ENCODE measurements around the gene EFCAB9.

The EFCAB9 gene

DNA sequence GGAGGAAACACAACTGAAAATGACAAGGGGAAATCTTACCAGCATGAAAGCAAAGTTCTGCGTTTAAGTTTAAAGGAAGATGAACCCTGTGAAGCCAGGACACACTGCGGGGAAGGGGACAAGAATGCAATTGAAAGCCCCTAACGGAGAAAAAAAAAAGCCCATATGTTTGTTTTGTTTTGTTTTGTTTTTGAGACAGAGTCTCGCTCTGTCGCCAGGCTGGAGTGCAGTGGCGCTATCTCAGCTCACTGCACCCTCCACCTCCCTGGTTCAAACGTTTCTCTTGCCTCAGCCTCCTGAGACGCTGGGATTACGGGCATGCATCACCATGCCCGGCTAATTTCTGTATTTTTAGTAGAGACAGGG is 8.9 kb upstream of the EFCAB9 start:
- H3K27ac ChIP-seq, result no peak overlapping the region
- TF ChIP-seq, protein P1, sequence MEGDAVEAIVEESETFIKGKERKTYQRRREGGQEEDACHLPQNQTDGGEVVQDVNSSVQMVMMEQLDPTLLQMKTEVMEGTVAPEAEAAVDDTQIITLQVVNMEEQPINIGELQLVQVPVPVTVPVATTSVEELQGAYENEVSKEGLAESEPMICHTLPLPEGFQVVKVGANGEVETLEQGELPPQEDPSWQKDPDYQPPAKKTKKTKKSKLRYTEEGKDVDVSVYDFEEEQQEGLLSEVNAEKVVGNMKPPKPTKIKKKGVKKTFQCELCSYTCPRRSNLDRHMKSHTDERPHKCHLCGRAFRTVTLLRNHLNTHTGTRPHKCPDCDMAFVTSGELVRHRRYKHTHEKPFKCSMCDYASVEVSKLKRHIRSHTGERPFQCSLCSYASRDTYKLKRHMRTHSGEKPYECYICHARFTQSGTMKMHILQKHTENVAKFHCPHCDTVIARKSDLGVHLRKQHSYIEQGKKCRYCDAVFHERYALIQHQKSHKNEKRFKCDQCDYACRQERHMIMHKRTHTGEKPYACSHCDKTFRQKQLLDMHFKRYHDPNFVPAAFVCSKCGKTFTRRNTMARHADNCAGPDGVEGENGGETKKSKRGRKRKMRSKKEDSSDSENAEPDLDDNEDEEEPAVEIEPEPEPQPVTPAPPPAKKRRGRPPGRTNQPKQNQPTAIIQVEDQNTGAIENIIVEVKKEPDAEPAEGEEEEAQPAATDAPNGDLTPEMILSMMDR (conservative IDR thresholded peaks at IDR 0.05), result no peak

DNA sequence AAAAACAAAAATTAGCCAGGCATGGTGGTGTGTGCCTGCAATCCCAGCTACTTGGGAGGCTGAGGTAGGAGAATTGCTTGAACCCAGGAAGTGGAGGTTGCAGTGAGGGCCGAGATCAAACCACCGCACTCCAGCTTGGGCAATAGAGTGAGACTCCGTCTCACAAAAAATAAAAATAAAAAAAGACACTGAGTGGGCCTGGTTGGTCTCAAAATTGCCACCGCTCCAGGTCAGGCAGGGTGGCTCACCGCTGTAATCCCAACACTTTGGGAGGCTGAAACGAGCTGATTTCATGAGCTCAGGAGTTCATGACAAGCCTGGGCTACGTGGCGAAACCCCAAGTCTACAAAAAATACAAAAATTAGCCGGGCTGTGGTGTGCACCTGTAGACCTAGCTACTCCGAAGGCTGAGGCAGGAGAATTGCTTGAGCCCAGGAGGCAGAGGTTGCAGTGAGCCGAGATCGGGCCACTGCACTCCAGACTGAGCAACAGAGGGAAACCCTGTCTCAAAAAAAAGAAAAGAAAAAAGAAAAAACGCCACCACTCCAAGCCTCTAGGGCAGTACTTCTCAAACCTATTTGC is 7.8 kb upstream of the EFCAB9 start:
- TF ChIP-seq, protein P1 (conservative IDR thresholded peaks at IDR 0.05), result no peak
- no peak overlapping the region for H3K27ac ChIP-seq

DNA sequence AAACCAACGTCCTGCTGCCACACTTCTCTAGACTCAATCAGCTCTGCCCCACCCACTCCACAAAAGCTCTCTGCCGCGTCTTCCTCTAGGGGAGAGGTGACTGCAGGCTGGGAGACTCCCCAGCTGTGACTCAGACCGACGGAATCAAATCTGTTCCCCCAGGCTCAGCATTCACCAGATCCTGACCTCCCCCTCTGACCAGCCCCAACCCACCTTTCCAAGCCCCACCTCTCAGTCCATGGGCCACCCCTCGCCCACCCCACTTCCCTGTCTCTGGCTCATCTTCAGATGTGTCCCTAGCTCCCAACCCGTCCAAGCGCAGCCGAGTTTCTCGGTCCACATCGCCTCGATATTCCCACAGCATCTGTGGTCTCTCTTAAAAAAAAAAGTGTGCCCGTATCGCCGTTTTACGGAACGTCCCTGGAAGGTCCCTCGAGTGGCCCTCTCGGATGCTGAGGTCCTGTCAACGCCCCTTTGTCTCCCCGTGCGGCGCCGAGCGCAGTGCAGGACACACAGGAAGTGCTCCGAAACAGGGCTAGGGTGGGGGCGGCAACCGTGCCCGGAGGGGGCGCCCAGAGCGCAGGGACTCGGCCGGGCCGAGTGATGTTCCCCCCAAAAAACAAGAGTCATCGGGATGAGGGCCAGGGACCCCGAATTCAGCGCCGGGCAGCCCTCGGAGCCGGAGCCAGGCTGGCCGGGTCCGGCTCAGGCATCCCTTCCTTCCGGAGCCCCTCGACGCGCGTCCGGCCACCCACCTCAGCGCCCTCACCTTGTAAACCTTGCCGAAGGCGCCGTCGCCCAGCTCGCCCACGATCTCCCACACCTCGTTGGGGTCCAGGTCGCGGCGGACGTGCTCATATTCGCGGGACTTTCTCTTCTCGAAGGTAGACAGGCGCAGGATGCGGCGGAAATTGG is 6.6 kb upstream of the EFCAB9 start:
- H3K27ac ChIP-seq, result peak overlapping the region; percentile 69
- TF ChIP-seq, protein P1 (conservative IDR thresholded peaks at IDR 0.05), result no peak

DNA sequence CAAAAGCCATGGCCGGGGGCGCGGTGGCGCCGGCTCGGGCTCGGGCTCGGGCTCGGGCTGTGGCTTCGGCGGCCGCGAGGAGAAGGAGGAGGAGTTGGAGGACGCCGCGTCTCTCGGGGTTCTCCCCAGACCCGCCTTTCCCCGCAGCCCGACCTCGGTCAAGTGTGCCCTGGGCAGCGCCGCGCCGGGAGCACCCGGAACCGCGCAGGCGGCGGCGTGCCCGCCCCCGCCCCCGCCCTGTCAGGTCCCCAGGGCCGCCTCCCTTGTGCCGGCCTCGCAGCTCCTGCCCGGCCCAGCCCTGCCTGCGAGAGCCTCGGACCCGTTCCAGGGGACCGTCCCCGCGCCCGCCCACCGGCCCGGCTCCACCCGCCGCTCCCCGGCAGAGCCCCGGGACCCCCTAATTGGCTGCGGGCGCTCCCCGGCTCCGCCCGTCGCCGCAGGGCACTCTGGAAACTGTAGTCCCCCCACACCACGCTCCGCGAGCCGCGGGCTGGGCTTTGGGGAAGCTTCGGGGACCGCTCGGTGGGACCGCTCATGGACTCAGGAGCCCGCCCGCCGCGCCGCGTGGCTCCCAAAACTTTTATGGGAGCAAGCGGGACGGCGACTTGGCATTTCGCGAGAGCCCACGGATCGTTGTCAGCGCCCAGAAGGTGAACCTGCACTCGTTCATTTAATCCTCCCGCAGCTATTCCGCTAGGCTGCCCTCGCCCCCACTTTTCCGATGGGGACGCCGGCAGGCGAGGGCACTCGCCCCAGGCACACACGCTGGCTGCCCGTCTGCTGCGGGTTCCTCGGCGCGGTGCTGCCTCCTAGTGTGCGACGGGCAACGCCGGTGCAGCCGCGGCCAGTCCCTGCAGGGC is 5.7 kb upstream of the EFCAB9 start, which contains the start of gene STK10:
Gene STK10, minus strand, starts transcription at position 192 of the 860 bp plus-strand sequence. Its CDS starts 182 bp downstream, at position 10.
- TF ChIP-seq, protein P1 (conservative IDR thresholded peaks at IDR 0.05), result peak; percentile 95
- peak within 1 kb of the TSS; percentile 69 for H3K27ac ChIP-seq

DNA sequence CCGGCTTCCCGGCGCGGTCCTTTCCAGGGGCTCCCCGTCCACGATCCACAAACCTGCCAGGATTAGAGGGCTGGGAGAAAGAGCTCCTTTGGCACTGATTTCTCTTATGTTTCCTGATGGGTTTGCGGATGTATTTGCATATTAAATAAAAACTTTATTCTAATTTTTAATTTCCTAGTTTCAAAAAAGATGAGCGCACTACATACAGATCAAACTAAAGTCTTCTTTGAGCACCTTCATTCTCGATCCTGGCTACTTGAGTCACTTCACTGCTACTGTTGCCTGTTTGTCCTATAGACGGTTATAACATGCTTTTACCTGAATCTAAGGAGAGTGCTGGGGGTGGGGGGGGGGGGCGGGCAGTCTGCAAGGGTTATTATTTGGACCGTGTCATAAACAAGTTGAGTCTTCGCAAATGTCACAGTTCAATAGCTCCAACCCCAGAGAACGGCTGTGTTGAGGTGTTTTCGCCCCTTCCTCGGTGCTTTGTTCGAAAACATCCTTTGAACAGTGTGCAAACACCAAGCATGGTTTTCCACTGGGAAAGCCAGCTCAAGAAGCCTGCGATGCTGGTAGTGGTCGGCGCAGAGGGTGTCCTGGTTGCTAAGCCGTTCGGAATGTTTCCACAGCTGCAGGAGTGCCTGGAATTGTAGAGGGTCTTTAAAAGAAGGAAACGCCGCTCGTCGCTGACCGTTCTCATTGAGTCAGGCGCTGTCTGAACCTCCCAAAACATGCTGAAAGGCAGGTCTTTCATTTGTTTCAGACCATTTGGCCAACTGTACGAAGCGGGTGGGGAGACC is 4.9 kb upstream of the EFCAB9 start:
- H3K27ac ChIP-seq, result peak overlapping the region; percentile 69
- TF ChIP-seq, protein P1 (conservative IDR thresholded peaks at IDR 0.05), result peak; percentile 19

DNA sequence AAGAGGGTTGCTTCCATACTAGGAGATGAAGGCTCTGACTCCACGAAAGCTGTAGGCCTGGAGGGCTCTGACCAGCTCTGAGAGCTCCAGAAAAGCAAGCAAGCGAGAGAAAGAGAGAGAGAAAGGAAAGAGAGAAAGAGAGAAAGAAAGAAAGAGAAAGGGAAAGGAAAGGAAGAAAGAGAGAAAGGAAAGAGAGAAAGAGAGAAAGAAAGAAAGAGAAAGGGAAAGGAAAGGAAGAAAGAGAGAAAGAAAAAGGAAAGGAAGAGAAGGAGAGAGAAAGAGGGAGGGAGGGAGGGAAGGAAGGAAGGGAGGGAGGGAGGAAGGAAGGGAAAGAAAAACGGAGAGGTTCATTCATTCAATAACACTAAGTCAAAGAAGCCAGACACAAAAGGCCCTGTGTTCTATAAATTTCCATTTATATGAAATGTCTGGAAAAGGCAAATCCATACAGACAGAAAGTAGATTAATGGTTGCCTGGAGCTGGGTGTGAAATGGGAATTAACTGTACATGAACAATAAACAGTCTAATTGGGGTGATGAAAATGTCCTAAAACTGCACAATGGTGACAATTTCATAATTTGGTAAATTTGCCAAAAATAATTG is 4.2 kb upstream of the EFCAB9 start:
- TF ChIP-seq, protein P1 (conservative IDR thresholded peaks at IDR 0.05), result no peak
- no peak overlapping the region for H3K27ac ChIP-seq

All from VCaP (cell line).